ENCODE results near the gene SGMS1. TPM values are rescaled to one million over a fixed set of nuclear protein-coding genes. Genes with fewer than 3 reads are reported as not detected.

Gene SGMS1
- total RNA-seq, 1 donor from 2014 or later = 111 TPM

DNA sequence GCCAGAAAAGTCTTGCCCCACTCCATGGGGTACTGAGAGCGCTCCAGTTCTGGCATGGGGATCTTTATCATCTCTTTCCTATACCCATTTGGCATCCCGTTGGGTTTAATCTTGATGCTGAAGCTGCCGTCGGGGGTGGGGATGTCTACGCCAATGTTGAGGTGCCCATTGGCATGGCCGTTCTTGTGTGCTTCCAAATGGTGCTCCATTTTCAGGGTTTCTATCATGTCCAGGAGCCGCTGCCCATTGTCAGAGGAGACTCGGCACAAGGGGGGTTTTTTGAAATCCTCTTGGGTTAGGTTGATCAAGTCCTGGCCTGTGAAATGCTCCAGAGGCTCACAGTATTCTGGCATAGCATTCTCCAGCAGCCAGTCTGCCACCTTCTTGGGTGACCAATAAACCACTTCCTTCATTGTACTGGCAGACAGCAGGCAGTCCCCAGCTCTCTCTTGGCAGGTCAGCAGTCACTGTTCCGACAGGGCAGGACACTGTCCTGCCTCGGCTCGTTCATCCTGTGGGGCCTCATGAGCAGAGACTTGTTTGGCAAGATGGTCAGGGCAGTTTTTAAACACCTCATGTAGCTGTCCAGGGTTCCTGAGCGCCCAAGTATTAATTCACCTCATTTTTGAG lies 279.9 kb downstream of the SGMS1 start:
- DNase-seq (ENCODE audit: low spot score) = no peak

- no peak for DNase-seq (ENCODE audit: low spot score)
Observed at GRCh38 chr10:50341987-50342386, 281.8 kb downstream of the SGMS1 start.

GRCh38 chr10:50336140-50336539 lies 287.6 kb downstream of the SGMS1 start:
- no peak for DNase-seq (ENCODE audit: low spot score)

DNA sequence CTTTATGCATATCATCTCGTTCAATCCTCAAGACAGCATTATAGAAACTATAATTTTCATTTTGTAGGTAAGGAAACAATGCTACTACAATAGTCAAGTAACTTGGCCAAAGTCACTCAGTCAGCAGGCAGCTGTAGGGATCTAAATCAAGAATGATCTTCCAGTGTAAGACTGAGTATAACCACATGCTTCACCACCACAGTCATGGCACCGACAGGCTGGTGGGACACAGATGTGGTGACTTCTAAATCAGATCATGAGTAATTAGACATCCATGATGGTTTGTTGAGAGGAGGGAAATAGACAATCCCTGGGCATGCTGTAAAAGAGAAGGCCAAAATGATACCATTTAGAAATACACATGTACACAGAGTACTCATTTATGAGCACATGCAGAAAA lies 288.4 kb downstream of the SGMS1 start:
- DNase-seq (ENCODE audit: low spot score) = no peak

GRCh38 chr10:50334273-50334672 lies 289.5 kb downstream of the SGMS1 start:
- no peak for DNase-seq (ENCODE audit: low spot score)

GRCh38 chr10:50333872-50334271 lies 289.9 kb downstream of the SGMS1 start:
- no peak for DNase-seq (ENCODE audit: low spot score)

DNA sequence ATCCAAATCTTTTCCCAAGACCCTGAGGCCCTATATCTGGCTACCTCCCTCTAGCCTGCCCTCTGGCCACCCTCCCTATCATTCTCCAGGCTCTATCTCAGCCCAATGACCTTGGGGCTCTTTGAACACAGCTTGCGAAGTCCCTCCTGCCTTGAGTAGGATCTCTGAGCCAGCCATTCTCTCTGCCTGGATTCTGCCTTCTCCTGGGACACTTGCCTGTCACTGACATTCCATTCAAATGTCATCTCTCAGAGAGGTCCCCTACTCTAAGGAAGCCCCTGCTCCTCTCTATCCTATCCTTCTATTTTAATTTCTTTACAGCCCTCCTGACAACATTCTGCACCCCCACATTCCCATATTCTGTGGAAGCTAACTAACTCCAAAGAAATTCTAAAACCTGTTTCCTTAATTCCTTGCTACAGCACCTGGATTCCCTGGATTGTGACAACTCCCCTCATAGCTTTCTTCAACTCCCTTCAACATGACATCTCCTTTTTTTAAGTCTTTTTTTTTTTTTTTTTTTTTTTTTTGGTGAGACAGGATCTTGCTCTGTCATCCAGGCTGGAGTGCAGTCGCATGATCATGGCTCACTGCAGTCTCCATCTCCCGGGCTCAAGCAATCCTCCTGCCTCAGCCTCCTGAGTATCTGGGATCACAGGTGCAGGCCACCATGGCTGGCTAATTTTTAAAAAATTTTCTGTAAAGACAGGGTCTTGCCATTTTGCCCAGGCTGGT lies 291.5 kb downstream of the SGMS1 start:
- no peak for DNase-seq (ENCODE audit: low spot score)

DNA sequence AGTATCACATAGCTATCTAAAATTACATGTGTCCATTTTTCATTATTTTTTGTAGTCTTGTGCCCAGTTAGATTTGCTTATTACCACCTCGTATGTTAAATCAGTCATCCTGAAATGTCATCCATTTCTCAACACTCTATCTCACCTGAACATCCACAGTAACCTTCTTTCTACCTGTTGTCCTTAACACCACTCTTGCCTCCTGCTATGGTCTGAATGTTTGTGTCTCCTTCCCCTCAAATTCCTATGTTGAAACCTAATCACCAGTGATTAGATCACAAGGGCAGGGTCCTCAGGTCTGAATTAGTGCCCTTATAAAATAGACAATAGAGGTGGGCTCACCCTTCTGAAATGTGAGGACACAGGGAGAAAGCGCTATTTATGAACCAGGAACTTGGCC lies 292.3 kb downstream of the SGMS1 start:
- no peak for DNase-seq (ENCODE audit: low spot score)

DNA sequence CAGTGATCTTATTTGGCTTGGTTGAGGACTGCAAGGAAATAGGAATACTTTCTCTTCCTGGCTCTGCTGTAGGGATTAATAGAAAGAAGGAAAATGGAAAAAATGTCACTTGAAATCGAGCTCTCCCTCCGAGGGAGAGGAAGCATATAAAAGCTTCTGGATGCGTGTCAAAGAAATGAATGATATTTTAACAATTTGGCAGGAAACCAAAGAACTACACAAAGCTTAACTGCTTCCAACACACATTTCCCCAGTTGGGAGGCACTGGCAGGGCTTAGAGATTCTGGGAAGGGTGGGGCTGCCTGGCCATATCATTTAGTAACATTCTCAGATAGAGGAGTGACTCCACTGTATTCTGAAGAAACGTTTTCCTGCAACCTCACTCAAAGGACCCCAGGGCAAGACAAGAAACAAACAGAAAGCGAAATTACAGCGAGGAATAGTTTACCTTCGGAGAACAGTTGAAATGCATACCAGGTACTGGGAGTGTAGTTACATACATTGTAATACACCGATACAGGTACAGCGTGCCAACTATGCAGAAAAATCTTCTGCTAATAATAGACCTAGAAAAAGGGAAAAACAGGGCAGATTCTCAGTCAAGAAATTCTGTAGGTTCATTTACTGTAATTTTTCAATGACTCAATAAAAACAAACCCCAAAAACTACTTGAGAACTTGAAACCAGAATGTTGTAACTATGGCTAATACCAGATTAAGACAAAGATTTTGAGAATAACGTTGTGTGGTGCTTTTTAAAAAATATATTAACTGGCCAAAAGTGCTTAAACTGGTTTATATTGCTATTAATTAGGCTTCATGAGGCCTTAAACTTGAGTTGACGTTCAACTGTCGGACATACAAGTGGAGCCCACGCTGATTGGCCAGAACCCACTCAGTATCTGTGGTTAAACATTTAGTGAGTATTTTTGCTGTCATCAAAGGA lies 296.7 kb downstream of the SGMS1 start:
- DNase-seq (ENCODE audit: low spot score) = peak; percentile 91

DNA sequence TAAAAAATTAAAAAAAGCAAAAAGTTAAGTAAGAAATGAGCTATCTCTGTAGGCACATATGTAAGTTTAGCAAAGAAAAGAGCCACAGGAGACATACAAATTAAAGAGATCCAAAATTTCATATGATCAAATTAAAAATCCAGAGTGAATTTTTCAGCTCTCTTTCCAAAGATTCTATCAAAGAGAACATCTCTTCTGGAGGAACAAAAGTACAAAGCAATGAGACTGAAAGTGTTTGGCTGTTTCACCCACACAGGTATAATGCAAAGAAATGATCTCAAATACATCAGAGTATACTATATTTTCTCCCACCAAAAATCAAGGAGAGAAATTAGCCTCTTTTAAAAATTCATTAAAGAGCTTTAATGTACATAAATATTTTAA lies 297.6 kb downstream of the SGMS1 start:
- DNase-seq (ENCODE audit: low spot score) = no peak

GRCh38 chr10:50325449-50326171 lies 298.1 kb downstream of the SGMS1 start:
- DNase-seq (ENCODE audit: low spot score) = no peak

GRCh38 chr10:50324680-50325393 lies 298.9 kb downstream of the SGMS1 start:
- DNase-seq (ENCODE audit: low spot score) = no peak

DNA sequence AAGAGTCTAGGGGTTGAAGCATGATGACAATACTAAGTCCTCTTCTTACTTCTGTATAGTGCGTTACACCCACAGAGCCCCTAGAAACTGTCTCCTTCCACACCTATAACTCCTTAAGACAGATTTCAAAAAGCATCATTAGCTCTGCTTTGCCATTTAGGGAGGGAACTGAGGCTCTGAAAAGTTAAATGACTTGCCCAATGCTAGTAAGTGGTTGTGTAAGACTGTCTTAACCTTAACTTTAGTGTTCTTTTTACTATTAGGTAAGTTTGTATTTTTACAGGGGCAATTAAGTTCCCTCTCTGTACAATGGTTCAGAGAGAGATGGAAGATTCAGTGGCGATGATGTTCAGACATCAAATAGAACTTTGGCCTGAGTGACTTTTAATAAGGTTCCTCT lies 299.7 kb downstream of the SGMS1 start:
- no peak for DNase-seq (ENCODE audit: low spot score)

DNA sequence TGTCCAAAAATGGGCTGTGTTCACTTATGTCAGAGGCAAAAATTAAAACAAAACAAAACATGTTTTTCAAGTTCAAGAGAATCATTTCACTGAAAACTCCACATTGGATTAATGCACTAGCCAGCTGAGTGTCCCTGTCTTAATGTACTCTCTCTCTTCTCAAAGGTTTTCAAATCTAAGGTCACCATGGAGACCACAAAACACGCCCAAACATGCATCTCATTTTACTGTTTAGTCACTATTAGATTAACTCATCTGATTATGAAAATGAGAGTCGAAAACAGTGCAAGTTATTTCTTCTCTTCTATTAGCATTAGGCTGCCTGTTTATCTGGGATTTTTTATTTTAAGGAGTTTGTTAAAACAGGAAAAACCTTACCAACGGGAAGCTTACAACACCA lies 301.7 kb downstream of the SGMS1 start:
- DNase-seq (ENCODE audit: low spot score) = no peak

GRCh38 chr10:50318129-50318528 lies 305.6 kb downstream of the SGMS1 start:
- DNase-seq (ENCODE audit: low spot score) = no peak

GRCh38 chr10:50316695-50317648 lies 306.8 kb downstream of the SGMS1 start:
- DNase-seq (ENCODE audit: low spot score) = no peak

GRCh38 chr10:50316174-50316573 lies 307.6 kb downstream of the SGMS1 start:
- DNase-seq (ENCODE audit: low spot score) = peak; percentile 27

GRCh38 chr10:50315424-50315823 lies 308.3 kb downstream of the SGMS1 start:
- DNase-seq (ENCODE audit: low spot score) = no peak

DNA sequence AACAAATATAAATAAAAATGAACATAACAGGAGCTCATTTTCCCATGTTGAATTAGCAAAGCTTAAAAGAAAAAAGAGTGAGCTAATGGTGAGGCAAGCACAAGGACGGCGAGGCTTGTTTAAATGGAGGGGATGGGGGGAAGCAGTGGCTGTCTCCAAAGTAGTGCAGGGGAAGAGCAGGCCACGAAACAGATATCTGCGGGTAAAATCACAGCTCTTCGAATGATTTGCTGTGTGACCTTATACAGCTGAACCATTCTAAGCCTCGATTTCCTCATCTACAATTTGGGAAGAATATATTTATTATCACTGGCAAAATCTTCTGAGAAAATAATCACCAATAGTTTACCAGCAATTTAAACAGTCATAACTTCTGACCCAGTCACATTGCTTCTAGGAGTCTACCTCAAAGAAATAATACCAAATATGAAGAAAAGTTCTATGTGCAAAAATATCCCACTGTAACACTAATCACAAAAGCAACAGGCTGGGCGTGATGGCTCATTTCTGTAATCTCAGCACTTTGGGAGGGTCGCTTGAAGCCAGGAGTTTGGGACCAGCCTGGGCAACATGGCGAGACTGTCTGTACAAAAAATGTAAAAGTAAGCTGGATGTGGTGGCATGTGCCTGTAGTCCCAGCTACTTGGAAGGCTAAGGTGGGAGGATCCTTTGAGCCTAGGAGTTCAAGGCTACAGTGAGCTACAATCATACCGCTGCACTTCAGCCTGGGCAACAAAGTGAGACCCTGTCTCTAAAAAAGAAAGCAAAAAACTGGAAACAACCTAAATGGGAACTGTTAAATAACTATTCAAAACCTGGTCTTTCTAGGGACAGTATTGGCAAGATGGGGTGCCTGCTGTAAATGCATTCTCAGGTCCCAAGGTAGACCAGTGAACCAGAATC lies 309.3 kb downstream of the SGMS1 start:
- no peak for DNase-seq (ENCODE audit: low spot score)

Data from umbilical cord (tissue), 2 donors.